Stimulated activated CD4-positive, alpha-beta T cell treated with anti-CD3 and anti-CD28 coated beads, Interleukin-1b, Interleukin-23, amount 100 ng/mL, for 1 hour (primary cell): Measurements from ENCODE around the gene SELENBP1.
"Not testable (repeated sequence)": the region's sequence is repeated elsewhere in the genome, so short reads cannot be mapped to it uniquely, and the experiment has no call there.

ENCODE experiments used
- DNase-seq, 2 donors: peaks; one replicate each; pipeline ENCODE4 v3.0.0-alpha.2; 2020; ENCODE audit warnings: low read depth in 2 of 2

The SELENBP1 gene

GRCh38 chr1:151372058-151372934 is at the start of gene SELENBP1:
Gene SELENBP1 (minus strand): TSS chr1:151372705. CDS start chr1:151372641, 64 bp downstream.
- DNase-seq, result no peak

GRCh38 chr1:151419819-151420218 is 47.3 kb upstream of the SELENBP1 start:
- DNase-seq, result no peak

- no peak for DNase-seq
These were observed 45.6 kb upstream of the SELENBP1 start for GRCh38 chr1:151418081-151418480.

GRCh38 chr1:151416231-151416630 is 43.7 kb upstream of the SELENBP1 start:
- DNase-seq, result no peak

- DNase-seq, result no peak
These were observed 39.4 kb upstream of the SELENBP1 start for GRCh38 chr1:151411884-151412283.

GRCh38 chr1:151408891-151409290 is 36.4 kb upstream of the SELENBP1 start:
- no peak for DNase-seq

GRCh38 chr1:151407304-151407703 is 34.8 kb upstream of the SELENBP1 start:
- DNase-seq, result no peak

GRCh38 chr1:151406176-151406575 is 33.7 kb upstream of the SELENBP1 start:
- no peak for DNase-seq

- no peak for DNase-seq
These were observed 32.9 kb upstream of the SELENBP1 start for GRCh38 chr1:151405187-151405951.

- no peak for DNase-seq
These were observed 31.1 kb upstream of the SELENBP1 start for GRCh38 chr1:151403612-151404011.

- DNase-seq, result no peak
These were observed 30.3 kb upstream of the SELENBP1 start for GRCh38 chr1:151402764-151403163.

GRCh38 chr1:151401860-151402259 is 29.4 kb upstream of the SELENBP1 start:
- no peak for DNase-seq

- no peak for DNase-seq
These were observed 28.8 kb upstream of the SELENBP1 start for GRCh38 chr1:151401125-151401788.

- DNase-seq, result peak; percentile 46 to 51
These were observed 27.0 kb upstream of the SELENBP1 start, which contains the start of gene PSMB4 for GRCh38 chr1:151399324-151400171. Gene PSMB4 (plus strand): TSS chr1:151399573. CDS start chr1:151399588, 15 bp downstream.

GRCh38 chr1:151396265-151396664 is 23.8 kb upstream of the SELENBP1 start:
- DNase-seq, result not testable (repeated sequence)

GRCh38 chr1:151393583-151393982 is 21.1 kb upstream of the SELENBP1 start:
- DNase-seq, result no peak

GRCh38 chr1:151391079-151391563 is 18.6 kb upstream of the SELENBP1 start:
- DNase-seq, result no peak

- not testable (repeated sequence) for DNase-seq
These were observed 17.9 kb upstream of the SELENBP1 start for GRCh38 chr1:151390221-151391078.

GRCh38 chr1:151386002-151386401 is 13.5 kb upstream of the SELENBP1 start:
- DNase-seq, result no peak

- no peak for DNase-seq
These were observed 12.1 kb upstream of the SELENBP1 start for GRCh38 chr1:151384584-151384983.
